ENCODE measurements around the gene NR2F1.
A peak's percentile ranks its signal among the peaks of the same experiment; 100 is the strongest.

Gene NR2F1

DNA sequence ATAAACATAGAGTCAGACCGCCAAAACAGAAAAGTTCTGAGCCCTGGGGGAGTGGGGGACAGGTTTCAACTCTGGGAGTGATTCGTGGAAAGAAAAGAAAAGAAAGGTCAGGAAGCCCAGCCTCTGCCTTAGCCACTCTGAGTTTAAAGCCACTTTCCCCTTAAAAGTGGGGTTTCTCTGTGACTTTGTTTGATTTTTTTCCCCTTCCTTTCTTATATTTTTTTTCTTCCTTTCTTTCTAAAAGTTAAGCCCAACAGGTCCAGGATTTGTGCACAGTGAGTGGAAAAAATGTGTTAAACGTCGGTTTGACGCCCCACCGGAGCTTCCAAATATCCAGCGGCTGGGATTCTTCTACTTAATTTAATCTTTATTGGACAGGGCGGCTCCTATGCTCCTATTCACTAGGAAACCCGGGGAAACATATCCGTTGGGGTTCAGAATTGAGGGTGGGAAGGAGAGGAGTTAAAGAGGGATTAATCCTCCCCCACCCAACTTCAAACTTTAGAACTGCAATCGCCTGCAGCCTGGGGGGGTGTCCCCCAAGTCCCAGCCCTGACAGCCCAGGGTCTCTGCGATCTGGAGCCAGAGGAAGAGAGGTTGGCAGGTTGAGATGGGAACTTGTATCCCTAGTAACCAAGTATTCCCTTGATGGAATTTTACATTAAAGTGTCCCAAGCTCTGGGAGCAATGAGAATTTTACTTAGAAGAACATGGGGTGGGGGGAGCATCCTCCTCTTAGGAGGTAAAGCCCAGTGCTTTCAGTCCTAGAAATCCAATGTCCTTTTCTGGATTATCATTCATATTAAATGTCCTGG, 8.3 kb upstream of the NR2F1 start:
- TF ChIP-seq, protein P1, sequence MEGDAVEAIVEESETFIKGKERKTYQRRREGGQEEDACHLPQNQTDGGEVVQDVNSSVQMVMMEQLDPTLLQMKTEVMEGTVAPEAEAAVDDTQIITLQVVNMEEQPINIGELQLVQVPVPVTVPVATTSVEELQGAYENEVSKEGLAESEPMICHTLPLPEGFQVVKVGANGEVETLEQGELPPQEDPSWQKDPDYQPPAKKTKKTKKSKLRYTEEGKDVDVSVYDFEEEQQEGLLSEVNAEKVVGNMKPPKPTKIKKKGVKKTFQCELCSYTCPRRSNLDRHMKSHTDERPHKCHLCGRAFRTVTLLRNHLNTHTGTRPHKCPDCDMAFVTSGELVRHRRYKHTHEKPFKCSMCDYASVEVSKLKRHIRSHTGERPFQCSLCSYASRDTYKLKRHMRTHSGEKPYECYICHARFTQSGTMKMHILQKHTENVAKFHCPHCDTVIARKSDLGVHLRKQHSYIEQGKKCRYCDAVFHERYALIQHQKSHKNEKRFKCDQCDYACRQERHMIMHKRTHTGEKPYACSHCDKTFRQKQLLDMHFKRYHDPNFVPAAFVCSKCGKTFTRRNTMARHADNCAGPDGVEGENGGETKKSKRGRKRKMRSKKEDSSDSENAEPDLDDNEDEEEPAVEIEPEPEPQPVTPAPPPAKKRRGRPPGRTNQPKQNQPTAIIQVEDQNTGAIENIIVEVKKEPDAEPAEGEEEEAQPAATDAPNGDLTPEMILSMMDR (IDR thresholded peaks at IDR 0.05; ENCODE audit: extremely low read depth, missing control alignments) = no peak
- DNase-seq (ENCODE audit: low spot score) = peak; percentile 6

DNA sequence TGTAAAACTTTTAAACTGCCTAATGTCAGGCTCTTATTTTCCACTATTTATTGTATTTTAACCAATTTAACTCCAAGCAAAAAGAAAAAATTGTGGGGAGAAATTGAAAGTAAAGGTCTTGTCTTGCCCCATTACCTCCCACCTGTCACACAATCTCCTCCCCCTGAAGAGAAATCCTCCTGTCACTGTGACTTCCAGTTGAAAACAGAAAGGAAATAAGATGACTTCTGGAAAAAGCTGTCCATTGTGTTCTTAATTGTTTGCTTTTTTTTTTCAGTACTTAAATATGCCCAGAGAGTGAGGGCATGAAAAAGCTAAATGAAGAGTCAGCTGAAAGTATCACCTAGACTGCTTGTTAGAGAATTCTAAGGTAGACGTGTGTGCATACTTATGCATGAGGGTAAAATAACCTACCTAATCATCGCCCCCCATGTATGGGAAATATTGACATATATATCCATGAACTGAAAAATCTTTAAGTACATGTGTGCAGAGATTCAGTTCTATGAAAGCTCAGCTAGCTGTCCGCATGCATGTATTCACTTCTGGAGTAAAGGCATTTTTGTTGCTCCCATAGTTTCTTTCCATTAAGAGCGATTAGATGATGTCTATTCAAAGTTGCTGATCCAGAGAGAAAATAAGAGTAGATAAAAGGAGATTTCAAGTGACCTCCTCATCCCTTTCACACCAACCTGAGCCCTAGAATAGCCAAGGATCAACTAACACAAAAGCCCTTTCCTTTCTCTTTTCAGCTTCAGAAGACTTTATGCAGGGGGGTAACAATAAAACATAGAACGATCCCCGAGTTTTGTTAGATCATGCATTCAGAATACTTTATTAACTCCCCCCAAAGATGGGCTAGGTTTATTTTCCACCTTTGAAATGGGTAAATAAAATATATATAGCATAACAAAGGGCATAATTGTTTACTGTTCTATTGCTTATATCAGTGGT, 7.3 kb upstream of the NR2F1 start:
- TF ChIP-seq, protein P1 (IDR thresholded peaks at IDR 0.05; ENCODE audit: extremely low read depth, missing control alignments) = no peak

DNA sequence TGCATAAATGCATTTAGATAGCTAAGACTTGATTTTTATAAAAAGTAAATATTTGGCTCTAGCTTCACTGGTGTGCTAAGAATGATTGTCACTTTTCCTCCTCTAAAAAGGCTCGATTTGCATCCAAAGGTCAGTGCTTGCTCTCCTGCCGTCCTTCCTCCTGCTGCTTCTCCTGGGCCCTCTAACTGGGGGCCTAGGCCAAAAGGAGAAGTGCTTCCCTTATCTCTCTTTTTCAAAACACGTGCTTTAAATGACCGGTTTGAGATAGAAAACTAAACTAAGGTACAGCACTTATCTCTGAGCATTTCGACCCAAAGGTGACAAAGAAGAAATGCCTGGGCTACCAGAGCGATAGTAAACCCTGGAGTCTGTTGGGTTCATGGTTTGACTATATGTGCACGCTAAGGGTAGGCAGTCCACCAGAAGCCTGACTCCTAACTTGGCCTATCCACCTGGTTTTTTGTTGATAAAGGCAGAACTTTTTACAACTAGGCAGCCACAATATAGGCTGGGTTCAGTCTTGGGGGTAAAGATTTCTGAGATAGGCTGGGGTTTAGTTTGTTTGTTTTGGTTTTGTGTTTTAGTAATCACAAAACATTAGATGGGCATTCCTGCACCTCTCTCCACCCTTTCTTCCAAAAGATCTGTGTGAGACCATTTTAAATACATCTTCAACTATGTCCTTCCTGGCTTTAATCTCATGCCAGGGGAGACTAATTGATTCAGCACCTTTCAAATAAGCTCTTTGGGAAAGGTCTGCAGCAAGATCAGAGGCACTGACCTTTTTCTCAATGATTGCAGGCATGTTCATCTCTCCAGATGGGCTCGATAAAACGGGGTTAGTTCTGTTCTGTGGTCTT, 5.8 kb upstream of the NR2F1 start:
- DNase-seq (ENCODE audit: low spot score) = peak; percentile 8
- TF ChIP-seq, protein P1 (IDR thresholded peaks at IDR 0.05; ENCODE audit: extremely low read depth, missing control alignments) = no peak

More for the DNA sequence above, 7.3 kb upstream of the NR2F1 start:
- peak; percentile 9 for DNase-seq (ENCODE audit: low spot score)

GRCh38 chr5:93577854-93578812, 4.9 kb upstream of the NR2F1 start:
- peak; percentile 10 for DNase-seq (ENCODE audit: low spot score)
- TF ChIP-seq, protein P1 (IDR thresholded peaks at IDR 0.05; ENCODE audit: extremely low read depth, missing control alignments) = no peak

DNA sequence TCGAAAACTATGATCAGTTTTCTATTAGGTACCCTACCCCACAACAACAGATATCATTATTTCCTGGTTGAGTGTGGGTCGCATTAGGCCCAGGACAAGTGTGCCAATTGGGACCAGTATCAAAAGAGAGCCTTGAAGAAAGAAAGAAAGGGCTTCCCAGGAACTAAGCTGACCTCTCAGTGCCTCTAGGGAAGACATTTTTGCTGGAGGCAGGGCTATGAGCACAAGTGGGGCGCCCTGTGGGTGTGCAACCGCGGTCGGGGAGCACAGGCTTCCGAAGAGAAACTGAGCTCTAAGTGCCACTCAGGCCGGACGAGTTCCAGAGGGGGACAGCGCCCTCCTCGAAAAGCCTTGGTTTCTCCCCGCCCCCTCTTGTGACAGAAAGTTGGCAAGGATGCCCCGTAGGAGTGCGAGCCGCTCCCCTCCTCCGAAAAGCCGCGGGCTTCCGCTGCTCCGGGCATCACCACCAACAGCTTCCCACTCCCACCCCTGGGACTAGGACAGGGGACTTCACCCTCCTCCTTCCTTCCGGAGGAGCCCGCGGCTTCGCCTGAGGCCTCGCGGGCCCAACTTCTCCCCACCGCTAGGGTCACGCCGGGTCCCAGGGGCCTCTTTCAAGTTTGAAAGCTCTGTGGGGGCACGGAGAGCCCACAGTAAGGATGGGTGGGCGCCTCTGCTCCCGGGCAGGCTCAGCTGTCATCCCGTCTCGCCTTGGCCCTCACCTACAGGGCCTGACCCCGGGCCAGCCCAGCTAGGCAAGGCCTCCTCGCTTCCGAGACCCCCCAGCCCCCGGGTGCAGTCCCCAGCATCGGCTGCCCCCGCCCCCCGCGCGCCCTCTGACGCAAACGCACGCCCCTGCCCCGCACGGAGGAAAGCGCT, 4.0 kb upstream of the NR2F1 start:
- TF ChIP-seq, protein P1 (IDR thresholded peaks at IDR 0.05; ENCODE audit: extremely low read depth, missing control alignments) = no peak
- peak; percentile 26 for DNase-seq (ENCODE audit: low spot score)

All from GM20000 (cell line).